ENCODE data around the gene LPIN3.

DNA sequence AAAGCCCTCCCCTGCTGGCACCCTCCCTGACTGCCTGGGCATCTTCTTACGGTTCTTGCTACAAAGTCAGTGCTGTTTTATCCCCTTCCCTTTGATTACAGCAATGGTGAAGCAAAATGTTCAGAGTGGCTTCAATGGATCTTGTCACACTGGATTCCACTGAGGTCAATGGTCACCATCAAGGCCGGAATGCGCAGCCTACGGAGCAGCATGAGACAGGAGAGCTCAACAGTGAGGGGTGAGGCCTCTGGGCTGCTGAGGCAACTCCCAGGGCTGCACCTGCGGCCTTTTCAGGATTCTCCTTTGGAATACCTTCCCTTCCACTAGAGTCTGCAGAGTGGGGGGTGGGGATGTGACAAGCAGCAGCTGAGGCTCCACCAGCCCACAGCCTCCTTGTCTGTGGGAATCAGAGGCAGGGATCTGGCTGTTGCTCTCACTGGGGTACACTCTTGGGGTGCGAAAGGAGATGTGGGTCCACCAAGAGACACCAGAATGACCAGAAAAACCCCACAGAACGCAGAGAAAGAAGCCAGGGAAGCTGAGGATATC is 66.3 kb downstream of the LPIN3 start:
- TF ChIP-seq, protein P1, sequence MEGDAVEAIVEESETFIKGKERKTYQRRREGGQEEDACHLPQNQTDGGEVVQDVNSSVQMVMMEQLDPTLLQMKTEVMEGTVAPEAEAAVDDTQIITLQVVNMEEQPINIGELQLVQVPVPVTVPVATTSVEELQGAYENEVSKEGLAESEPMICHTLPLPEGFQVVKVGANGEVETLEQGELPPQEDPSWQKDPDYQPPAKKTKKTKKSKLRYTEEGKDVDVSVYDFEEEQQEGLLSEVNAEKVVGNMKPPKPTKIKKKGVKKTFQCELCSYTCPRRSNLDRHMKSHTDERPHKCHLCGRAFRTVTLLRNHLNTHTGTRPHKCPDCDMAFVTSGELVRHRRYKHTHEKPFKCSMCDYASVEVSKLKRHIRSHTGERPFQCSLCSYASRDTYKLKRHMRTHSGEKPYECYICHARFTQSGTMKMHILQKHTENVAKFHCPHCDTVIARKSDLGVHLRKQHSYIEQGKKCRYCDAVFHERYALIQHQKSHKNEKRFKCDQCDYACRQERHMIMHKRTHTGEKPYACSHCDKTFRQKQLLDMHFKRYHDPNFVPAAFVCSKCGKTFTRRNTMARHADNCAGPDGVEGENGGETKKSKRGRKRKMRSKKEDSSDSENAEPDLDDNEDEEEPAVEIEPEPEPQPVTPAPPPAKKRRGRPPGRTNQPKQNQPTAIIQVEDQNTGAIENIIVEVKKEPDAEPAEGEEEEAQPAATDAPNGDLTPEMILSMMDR (IDR thresholded peaks at IDR 0.05; ENCODE audit: low read depth, low read length): no peak
- no peak for TF ChIP-seq EZH2phosphoT487 (IDR thresholded peaks at IDR 0.05; ENCODE audit: low read depth)
